Epithelial cell of proximal tubule (primary cell): ENCODE results near the gene SH3BGR. TPM values are rescaled to one million over a fixed set of nuclear protein-coding genes. Genes with fewer than 3 reads are reported as not detected.

ENCODE experiments used
- DNase-seq: peaks from one replicate; pipeline ENCODE4 v3.0.0-alpha.2; 2011; ENCODE audit warnings: low read depth
- H3K4me3 ChIP-seq: 2 replicates; pipeline ENCODE4 v1.5.1; 2011; ENCODE audit warnings: low read depth, mild to moderate bottlenecking, low read length
- total RNA-seq: library from RNA; depleted of rRNA; stranded (reverse); fragments of >200 nt; gene quantifications from 2 replicates; pipeline ENCODE4 v1.2.3, GENCODE V29; 2015
- TF ChIP-seq, protein P1 (sequence below): conservative IDR thresholded peaks from 2 replicates; pipeline ENCODE4 v1.5.1; 2012; ENCODE audit warnings: low read depth, mild to moderate bottlenecking, low read length

SH3BGR gene
- total RNA-seq, 1 donor from 2014 or later: 0.63 TPM

DNA sequence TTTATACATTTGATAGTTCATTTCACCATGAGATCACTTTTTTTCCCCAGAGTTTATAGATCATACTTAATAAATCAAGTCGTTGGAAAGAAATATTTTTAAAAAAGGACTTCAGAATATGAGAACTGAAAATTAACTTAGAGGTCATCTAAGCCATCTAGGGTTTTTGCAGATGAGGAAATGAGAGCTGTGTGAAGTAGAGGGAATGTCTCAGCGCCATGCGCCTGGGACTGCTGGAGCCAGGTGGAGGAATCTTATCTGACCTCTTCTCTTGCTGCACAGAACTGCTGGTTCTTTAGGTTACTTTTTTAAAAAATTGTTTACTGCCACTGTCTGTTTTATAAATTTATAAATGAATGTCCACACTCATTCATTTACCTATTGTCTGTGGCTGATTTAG is 11.5 kb downstream of the SH3BGR start:
- H3K4me3 ChIP-seq: no peak overlapping the region
- DNase-seq: no peak
- TF ChIP-seq, protein P1, sequence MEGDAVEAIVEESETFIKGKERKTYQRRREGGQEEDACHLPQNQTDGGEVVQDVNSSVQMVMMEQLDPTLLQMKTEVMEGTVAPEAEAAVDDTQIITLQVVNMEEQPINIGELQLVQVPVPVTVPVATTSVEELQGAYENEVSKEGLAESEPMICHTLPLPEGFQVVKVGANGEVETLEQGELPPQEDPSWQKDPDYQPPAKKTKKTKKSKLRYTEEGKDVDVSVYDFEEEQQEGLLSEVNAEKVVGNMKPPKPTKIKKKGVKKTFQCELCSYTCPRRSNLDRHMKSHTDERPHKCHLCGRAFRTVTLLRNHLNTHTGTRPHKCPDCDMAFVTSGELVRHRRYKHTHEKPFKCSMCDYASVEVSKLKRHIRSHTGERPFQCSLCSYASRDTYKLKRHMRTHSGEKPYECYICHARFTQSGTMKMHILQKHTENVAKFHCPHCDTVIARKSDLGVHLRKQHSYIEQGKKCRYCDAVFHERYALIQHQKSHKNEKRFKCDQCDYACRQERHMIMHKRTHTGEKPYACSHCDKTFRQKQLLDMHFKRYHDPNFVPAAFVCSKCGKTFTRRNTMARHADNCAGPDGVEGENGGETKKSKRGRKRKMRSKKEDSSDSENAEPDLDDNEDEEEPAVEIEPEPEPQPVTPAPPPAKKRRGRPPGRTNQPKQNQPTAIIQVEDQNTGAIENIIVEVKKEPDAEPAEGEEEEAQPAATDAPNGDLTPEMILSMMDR: no peak

GRCh38 chr21:39466584-39466983 is 14.8 kb downstream of the SH3BGR start:
- no peak for DNase-seq
- TF ChIP-seq, protein P1: no peak
- no peak overlapping the region for H3K4me3 ChIP-seq

- H3K4me3 ChIP-seq: no peak overlapping the region
- no peak for DNase-seq
- TF ChIP-seq, protein P1: no peak
Observed at GRCh38 chr21:39467746-39468145, 16.0 kb downstream of the SH3BGR start.

- H3K4me3 ChIP-seq: no peak overlapping the region
- TF ChIP-seq, protein P1: no peak
- no peak for DNase-seq
Observed at GRCh38 chr21:39468559-39468958, 16.8 kb downstream of the SH3BGR start.

GRCh38 chr21:39471598-39471997 is 19.8 kb downstream of the SH3BGR start:
- H3K4me3 ChIP-seq: no peak overlapping the region
- DNase-seq: no peak
- TF ChIP-seq, protein P1: no peak

DNA sequence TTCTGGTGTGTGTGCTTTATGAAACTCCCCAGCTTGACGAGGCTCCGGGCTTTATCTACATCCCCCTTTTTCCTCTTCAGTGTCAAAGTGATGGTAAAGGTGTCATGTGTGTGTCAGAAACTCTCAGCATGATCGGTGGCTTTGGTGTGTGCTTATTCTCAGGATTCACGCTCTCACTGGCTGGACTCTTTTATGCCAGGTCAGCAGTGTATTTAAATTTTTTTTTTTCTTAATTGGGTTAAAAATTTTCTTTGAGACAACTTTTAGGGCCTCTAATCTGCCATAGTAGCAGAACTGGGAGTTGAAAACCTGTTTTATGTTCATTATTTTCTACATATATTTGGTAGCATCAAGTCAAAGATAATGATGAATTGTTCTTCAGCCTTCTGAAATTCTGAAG is 21.0 kb downstream of the SH3BGR start:
- TF ChIP-seq, protein P1: no peak

DNA sequence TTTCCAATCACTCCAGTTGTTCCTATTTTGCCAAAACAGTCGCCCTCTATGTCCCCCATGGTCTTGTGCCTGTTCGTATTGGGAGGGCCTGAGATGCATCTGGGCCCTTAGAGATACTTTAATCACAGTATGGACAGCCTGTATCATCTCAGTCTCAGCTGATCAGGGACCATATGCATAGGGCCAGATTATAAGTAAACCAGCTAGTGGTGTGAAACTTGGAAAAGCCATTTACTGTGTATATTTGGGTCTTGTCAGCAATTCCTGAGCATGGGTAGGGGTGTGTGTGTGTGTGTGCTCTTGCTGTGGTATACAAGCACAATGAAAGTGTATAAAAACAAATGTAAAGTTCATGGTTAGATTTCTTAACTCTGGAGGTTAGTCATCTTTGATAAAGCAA is 22.8 kb downstream of the SH3BGR start:
- TF ChIP-seq, protein P1: no peak
- H3K4me3 ChIP-seq: no peak overlapping the region
- DNase-seq: no peak

More for the DNA sequence above, 21.0 kb downstream of the SH3BGR start:
- no peak overlapping the region for H3K4me3 ChIP-seq
- DNase-seq: no peak
